HUES48 (cell line): ENCODE data around the gene PPP3CB.
A peak's percentile ranks its signal among the peaks of the same experiment; 100 is the strongest.

Experiments used
- H3K27ac ChIP-seq: one replicate; pipeline ENCODE4 v1.7.0; 2013; ENCODE audit warnings: low read depth, low read length, inconsistent platforms
- H3K27me3 ChIP-seq: 2 replicates; pipeline ENCODE4 v1.6.1; 2013; ENCODE audit warnings: mild to moderate bottlenecking, low read length; ENCODE audit not compliant: control insufficient read depth, insufficient read depth
- H3K36me3 ChIP-seq: 2 replicates; pipeline ENCODE4 v1.6.1; 2013; ENCODE audit warnings: low read length; ENCODE audit not compliant: control insufficient read depth, insufficient read depth
- H3K4me1 ChIP-seq: 2 replicates; pipeline ENCODE4 v1.6.1; 2013; ENCODE audit warnings: mild to moderate bottlenecking, low read length; ENCODE audit not compliant: control insufficient read depth, insufficient read depth
- H3K4me3 ChIP-seq: 2 replicates; pipeline ENCODE4 v1.5.1; 2013; ENCODE audit warnings: mild to moderate bottlenecking, low read depth, low read length
- H3K9ac ChIP-seq: 2 replicates; pipeline ENCODE4 v1.6.1; 2013; ENCODE audit warnings: mild to moderate bottlenecking, low read depth, low read length, moderate library complexity
- H3K9me3 ChIP-seq: 2 replicates; pipeline ENCODE4 v1.6.1; 2013; ENCODE audit warnings: low read length; ENCODE audit not compliant: control insufficient read depth, insufficient read depth

The PPP3CB gene

DNA sequence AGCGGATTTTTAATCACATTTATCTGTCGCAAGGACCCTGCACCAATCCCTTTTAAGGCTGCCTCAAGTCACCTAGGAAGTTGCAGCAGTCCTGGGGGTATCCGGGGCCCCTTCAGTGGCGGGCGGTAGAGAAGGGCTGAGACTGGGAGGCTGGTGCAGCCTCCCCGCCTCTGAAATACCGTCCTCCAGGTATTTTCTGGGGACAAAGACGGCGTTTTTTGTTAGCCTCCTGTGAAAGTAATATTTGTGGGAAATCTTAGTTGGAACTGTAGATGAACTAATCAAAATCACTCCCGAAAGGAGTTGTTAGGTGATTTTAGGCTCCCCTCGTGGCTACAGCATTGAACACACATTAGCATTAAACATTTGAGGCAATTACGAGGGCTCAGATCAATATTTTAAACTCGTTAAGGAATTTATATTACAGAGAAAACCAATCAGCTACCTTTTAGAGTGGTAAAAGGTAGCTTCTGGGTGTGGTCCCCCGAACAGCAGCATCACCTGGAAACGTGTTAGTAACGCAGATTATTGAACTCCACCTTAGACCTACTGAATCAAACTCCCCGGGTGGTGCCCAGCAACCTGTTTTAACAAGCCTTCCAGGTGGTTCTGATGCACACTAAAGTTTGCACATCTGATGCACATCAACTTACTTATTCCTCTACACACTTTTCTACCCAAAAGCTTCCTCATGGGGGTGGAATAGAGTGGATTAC is 81.4 kb downstream of the PPP3CB start:
- H3K27me3 ChIP-seq, result no peaks in the 10 kb centered on the region
- no peaks in the 10 kb centered on the region for H3K36me3 ChIP-seq
- no peaks in the 10 kb centered on the region for H3K9me3 ChIP-seq
- peak overlapping the region; percentile 97 for H3K4me3 ChIP-seq
- peaks cover 20% of the 10 kb centered on the region; the same call in 1 of the 2 replicates for H3K4me1 ChIP-seq
- H3K9ac ChIP-seq, result peak overlapping the region; percentile 64
- peak overlapping the region; percentile 80 for H3K27ac ChIP-seq

DNA sequence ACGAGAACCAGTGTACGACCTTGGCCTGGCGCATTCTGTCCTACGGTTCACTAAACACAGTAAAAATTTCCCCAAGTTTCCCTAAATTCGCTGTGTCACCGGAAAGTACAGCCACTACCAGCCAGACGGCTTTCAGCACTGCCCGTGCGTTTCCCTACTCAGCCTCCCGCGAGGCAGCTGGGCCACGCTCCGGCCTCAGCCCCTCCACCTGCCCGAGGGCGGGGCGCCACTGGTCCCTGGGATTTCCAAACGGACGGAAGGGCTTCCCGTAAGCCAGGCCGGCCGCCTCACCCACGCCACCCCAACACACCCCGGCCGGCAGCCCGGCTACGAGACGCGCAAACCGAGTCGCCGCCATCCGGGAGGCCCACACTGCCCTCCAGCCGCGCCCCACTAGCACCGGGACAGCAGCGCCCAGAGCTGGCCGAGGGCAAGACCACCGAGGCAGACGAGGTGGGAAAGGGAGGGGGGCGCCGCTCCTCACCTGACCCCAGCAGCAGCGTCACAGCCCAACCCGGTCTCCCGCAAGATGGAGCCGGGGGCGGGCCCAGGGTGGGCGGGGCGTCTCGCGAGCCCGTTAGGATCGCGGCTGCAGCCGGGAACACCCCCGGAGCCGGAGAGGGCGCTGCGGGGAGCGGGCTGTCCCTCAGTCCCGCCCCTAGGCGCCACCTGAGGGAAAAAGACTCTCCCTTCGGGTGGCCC is 82.1 kb downstream of the PPP3CB start, which contains the start of gene ANXA7:
Gene ANXA7 (minus strand): TSS at position 531 of the 702 bp plus-strand sequence. CDS start 13,202 bp downstream, outside the sequence.
- Histone ChIP-seq H3K27ac (peak within 1 kb of the TSS; percentile 92), H3K4me3 (peak within 1 kb of the TSS; percentile 97), H3K4me1 (peaks cover 20% of the 10 kb centered on the region; the same call in 1 of the 2 replicates), H3K36me3 (no peaks in the 10 kb centered on the region), H3K9me3 (no peaks in the 10 kb centered on the region), H3K27me3 (no peaks in the 10 kb centered on the region), H3K9ac (peak within 1 kb of the TSS; percentile 95)

DNA sequence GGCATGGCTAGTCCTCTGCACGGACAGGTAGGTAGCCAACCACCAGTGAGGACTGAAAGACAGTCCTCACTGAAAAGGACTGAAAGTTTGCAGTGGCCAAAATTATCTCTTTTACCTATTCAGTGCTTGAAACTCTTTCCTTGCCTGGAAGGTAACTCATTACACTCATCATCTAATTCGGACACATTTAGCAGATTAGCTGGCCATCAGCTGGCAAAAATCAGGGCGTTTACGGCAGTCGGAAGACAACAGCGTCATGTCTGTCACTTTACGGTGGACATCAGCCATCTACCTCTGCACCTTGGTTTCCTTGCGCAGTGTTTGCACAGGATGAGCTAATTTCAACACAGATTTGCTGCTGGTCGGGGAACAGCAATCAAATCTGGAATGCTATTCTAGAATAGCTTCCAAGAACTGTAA is 82.7 kb downstream of the PPP3CB start:
- Histone ChIP-seq H3K36me3 (no peaks in the 10 kb centered on the region), H3K4me1 (peaks cover 20% of the 10 kb centered on the region; the same call in 1 of the 2 replicates), H3K9me3 (no peaks in the 10 kb centered on the region), H3K9ac (peak overlapping the region; percentile 95), H3K4me3 (peak overlapping the region; percentile 97), H3K27ac (peak overlapping the region; percentile 92), H3K27me3 (no peaks in the 10 kb centered on the region)

DNA sequence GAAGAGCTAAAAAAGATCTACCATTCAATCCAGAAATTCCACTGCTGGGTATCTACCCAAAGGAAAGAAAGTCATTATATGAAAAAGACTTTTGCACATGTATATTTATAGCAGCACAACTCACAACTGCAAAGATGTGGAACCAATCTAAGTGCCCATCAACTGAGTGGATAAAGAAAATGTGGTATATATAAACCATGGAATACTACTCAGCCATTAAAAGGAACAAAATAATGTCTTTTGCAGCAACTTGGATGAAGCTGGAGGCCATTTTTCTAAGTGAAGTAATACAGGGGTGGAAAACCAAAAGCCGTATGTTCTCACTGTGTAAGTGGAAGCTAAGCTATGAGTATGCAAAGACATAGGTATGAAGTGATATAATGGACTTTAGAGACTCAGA is 84.9 kb downstream of the PPP3CB start:
- Histone ChIP-seq H3K4me3 (no peak overlapping the region), H3K27ac (no peak overlapping the region), H3K27me3 (no peaks in the 10 kb centered on the region), H3K36me3 (no peaks in the 10 kb centered on the region), H3K4me1 (peaks cover 20% of the 10 kb centered on the region; the same call in 1 of the 2 replicates), H3K9ac (no peak overlapping the region), H3K9me3 (no peaks in the 10 kb centered on the region)

DNA sequence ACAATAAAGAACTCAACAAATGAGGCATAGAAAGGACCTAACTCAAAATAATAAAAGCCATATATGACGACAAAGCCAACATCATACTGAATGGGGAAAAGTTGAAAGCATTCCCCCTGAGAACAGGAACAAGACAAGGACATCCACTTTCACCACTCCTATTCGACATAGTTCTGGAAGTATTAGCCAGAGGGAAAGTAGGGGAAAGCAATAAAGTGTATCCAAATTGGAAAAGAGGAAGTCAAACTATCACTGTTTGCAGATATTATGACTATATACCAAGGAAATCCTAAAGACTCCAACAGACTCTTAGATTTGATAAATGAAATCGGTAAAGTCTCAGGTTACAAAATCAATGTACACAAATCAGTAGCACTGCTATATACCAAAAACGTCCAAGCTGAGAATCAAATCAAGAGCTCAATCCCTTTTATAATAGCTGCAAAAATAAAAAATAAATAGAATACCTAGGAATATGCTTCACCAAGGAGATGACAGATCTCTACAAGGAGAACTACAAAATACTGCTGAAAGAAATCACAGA is 86.8 kb downstream of the PPP3CB start:
- H3K27ac ChIP-seq, result no peak overlapping the region
- H3K36me3 ChIP-seq, result no peaks in the 10 kb centered on the region
- no peaks in the 10 kb centered on the region for H3K27me3 ChIP-seq
- H3K9ac ChIP-seq, result no peak overlapping the region
- no peak overlapping the region for H3K4me3 ChIP-seq
- peaks cover 12% of the 10 kb centered on the region; the same call in 1 of the 2 replicates for H3K4me1 ChIP-seq
- no peaks in the 10 kb centered on the region for H3K9me3 ChIP-seq

DNA sequence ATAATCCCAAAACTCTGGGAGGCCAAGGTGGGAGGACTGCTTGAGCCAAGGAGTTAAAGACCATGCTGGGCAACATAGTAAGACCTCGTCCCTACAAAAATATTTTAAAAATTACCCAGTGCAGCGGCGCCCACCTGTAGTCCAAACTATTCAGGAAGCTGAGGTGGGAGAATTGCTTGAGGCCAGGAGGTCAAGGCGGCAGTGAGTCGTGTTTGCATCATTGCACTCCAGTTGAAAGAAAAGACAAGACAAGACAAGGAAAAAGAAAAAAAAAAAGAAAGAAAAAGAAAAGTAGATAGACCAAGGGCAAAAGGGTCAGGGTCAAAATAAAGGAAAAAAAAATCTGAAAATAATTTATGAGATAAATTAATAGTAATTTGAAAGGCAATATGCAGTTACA is 87.8 kb downstream of the PPP3CB start:
- no peaks in the 10 kb centered on the region for H3K27me3 ChIP-seq
- H3K27ac ChIP-seq, result no peak overlapping the region
- H3K4me1 ChIP-seq, result peaks cover 11% of the 10 kb centered on the region; the same call in 1 of the 2 replicates
- no peaks in the 10 kb centered on the region for H3K36me3 ChIP-seq
- H3K9me3 ChIP-seq, result no peaks in the 10 kb centered on the region
- no peak overlapping the region for H3K9ac ChIP-seq
- no peak overlapping the region for H3K4me3 ChIP-seq

DNA sequence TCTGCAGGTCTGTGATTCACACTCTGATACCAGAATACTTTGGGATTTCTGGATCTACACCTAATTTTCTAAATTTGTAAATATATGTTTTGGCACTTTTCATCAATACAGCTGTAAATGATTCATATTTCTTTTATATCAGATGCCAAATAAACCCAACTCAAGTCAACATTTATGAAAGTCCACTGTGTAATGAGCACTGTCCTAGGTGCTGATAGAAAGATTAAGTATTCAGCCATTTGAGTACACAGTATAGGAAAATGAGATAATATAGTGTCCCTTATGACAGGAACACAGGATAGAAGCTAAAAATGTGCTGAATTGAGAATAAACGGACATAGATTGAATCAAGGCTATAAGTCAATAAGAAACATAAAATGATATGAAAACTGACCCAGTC is 88.3 kb downstream of the PPP3CB start:
- no peaks in the 10 kb centered on the region for H3K9me3 ChIP-seq
- no peak overlapping the region for H3K4me3 ChIP-seq
- no peak overlapping the region for H3K27ac ChIP-seq
- no peak overlapping the region for H3K9ac ChIP-seq
- no peaks in the 10 kb centered on the region for H3K36me3 ChIP-seq
- peaks cover 8% of the 10 kb centered on the region; the same call in 1 of the 2 replicates for H3K4me1 ChIP-seq
- no peaks in the 10 kb centered on the region for H3K27me3 ChIP-seq

DNA sequence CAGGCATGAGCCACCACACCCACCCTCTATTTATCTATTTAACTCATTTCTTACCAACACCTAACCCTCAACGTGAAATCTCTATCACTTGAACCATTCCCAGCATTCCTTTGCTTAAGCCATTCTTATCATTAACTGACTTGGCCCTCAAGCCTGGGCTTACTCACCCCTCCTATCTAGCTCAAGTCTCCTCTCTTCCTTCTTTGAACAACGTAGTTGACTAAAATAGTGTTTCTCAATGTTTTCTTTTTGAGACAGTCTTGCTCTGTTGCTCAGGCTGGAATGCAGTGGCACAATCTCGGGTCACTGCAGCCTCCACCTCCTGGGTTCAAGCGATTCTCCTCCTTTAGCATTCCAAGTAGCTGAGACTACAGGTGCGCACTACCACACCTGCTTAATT is 89.0 kb downstream of the PPP3CB start:
- Histone ChIP-seq H3K27me3 (no peaks in the 10 kb centered on the region), H3K9me3 (no peaks in the 10 kb centered on the region; the same call in 1 of the 2 replicates), H3K36me3 (no peaks in the 10 kb centered on the region), H3K9ac (no peak overlapping the region), H3K27ac (no peak overlapping the region), H3K4me1 (peaks cover 8% of the 10 kb centered on the region; the same call in 1 of the 2 replicates), H3K4me3 (no peak overlapping the region)

DNA sequence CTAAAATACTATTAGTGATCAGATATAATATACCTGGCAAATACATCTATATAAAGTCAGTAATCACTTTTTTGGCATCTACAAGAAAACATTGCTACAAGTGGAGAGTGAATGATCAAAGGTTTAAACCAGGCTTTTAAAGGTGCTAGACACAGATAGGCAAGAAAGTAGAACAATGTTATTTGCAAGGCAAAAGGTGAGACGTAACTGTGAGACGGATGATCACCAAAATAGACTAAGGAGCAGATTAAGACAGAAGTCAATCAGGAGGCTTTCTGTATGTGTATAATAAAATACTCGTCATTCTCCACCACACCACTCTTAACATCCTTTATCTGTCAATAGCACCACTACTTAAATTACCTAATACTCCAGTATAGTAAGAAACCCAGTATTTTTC is 90.3 kb downstream of the PPP3CB start:
- Histone ChIP-seq H3K27me3 (no peaks in the 10 kb centered on the region), H3K36me3 (no peaks in the 10 kb centered on the region), H3K9me3 (no peaks in the 10 kb centered on the region; the same call in 1 of the 2 replicates), H3K4me3 (no peak overlapping the region), H3K4me1 (peaks cover 8% of the 10 kb centered on the region; the same call in 1 of the 2 replicates), H3K27ac (no peak overlapping the region), H3K9ac (no peak overlapping the region)

DNA sequence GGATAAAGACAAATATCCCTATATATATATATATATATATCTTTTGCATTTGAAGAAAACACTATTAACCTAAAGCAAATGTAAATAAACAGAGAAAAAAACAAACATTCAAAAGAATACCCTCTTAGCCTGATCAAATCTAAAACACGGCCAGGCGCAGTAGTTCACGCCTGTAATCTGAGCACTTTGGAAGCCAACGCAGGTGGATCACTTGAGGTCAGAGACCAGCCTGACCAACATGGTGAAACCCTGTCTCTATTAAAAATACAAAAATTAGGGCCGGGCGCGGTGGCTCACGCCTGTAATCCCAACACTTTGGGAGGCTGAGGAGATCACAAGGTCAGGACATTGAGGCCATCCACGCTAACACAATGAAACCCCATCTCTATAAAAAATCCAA is 91.1 kb downstream of the PPP3CB start:
- no peaks in the 10 kb centered on the region for H3K27me3 ChIP-seq

More for the DNA sequence above, 91.1 kb downstream of the PPP3CB start:
- H3K27ac ChIP-seq, result no peak overlapping the region
- H3K4me3 ChIP-seq, result no peak overlapping the region
- no peak overlapping the region for H3K9ac ChIP-seq
- no peaks in the 10 kb centered on the region; the same call in 1 of the 2 replicates for H3K9me3 ChIP-seq
- H3K4me1 ChIP-seq, result peaks cover 1% of the 10 kb centered on the region; the same call in 1 of the 2 replicates
- no peaks in the 10 kb centered on the region for H3K36me3 ChIP-seq
